ENCODE data around the gene ACTL10.

ACTL10 gene

DNA sequence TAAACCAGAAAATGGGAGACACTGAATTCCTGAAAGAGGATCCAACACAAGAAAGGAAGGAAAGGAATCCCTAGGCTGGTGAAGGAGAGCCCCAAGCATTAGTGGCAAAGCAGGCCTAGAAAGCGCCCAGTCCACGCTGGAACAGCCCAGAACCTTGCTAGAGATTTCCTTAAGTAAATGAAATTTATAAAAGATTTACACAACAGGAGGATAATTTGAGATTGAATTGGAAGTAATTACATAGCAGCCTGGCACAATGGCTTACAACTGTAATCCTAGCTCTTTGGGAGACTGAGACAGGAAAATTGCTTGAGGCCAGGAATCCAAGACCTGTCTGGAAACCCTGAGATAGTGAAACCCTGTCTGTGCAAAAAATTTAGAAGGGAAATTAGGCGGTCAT lies 31.4 kb upstream of the ACTL10 start:
- Histone ChIP-seq H3F3A (ENCODE audit: low read depth) (no peaks in the 10 kb centered on the region), H3K9me3 (ENCODE audit: insufficient read depth, low read depth, low read length) (no peaks in the 10 kb centered on the region)

DNA sequence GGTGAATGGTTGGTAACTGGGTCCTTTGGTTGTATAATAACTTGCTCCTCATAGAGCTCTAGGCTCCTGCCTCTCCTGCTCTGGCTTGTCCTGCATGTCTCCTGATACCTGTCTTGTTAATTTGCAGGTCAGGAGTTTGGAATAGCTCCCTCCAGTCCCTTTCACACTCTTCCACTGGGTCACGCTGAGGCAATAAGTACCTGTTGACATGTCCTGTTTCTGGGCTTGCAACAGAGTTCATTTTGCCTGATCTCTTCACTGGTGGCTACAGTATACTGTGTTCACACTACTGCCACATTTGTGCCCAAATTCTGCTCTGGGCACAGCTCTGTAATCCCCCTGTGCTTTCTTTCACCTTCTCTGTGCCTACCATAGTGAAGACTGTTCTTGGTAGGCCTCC lies 30.0 kb upstream of the ACTL10 start:
- Histone ChIP-seq H3K9me3 (ENCODE audit: insufficient read depth, low read depth, low read length) (no peaks in the 10 kb centered on the region), H3K9me2 (replicated peaks; ENCODE audit: low read depth, low read length) (no peaks in the 10 kb centered on the region), H3K4me2 (ENCODE audit: low read depth, low read length, poor library complexity, severe bottlenecking) (no peak overlapping the region), H2AFZ (ENCODE audit: low read length) (no peak overlapping the region), H3K36me3 (ENCODE audit: insufficient read depth, low read length) (peaks cover 27% of the 10 kb centered on the region; the same call in 1 of the 2 replicates), H3K4me1 (ENCODE audit: insufficient read depth, low read length, poor library complexity, severe bottlenecking) (peaks cover 6% of the 10 kb centered on the region), H3K27me3 (ENCODE audit: insufficient read depth, low read length, poor library complexity, severe bottlenecking) (no peaks in the 10 kb centered on the region), H3K9ac (ENCODE audit: low read depth, low read length, poor library complexity, severe bottlenecking) (no peak overlapping the region), H3K4me3 (ENCODE audit: low read length, poor library complexity, severe bottlenecking) (no peak overlapping the region), H4K20me1 (ENCODE audit: insufficient read depth, low read length, poor library complexity, severe bottlenecking) (no peaks in the 10 kb centered on the region), H3F3A (ENCODE audit: low read depth) (no peaks in the 10 kb centered on the region), H3K79me2 (ENCODE audit: insufficient read depth, low read length) (no peaks in the 10 kb centered on the region)
- TF ChIP-seq, protein P1, sequence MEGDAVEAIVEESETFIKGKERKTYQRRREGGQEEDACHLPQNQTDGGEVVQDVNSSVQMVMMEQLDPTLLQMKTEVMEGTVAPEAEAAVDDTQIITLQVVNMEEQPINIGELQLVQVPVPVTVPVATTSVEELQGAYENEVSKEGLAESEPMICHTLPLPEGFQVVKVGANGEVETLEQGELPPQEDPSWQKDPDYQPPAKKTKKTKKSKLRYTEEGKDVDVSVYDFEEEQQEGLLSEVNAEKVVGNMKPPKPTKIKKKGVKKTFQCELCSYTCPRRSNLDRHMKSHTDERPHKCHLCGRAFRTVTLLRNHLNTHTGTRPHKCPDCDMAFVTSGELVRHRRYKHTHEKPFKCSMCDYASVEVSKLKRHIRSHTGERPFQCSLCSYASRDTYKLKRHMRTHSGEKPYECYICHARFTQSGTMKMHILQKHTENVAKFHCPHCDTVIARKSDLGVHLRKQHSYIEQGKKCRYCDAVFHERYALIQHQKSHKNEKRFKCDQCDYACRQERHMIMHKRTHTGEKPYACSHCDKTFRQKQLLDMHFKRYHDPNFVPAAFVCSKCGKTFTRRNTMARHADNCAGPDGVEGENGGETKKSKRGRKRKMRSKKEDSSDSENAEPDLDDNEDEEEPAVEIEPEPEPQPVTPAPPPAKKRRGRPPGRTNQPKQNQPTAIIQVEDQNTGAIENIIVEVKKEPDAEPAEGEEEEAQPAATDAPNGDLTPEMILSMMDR (conservative IDR thresholded peaks at IDR 0.05; ENCODE audit: low read length) = no peak
- no peak for TF ChIP-seq EZH2phosphoT487 (IDR thresholded peaks at IDR 0.05; ENCODE audit: borderline replicate concordance)

More for the DNA sequence above, 31.4 kb upstream of the ACTL10 start:
- H3K9me2 ChIP-seq (replicated peaks; ENCODE audit: low read depth, low read length) = no peaks in the 10 kb centered on the region
- H3K4me3 ChIP-seq (ENCODE audit: low read length, poor library complexity, severe bottlenecking) = no peak overlapping the region
- TF ChIP-seq, protein P1 (conservative IDR thresholded peaks at IDR 0.05; ENCODE audit: low read length) = no peak
- no peak for TF ChIP-seq EZH2phosphoT487 (IDR thresholded peaks at IDR 0.05; ENCODE audit: borderline replicate concordance)
- H3K27me3 ChIP-seq (ENCODE audit: insufficient read depth, low read length, poor library complexity, severe bottlenecking) = no peaks in the 10 kb centered on the region
- peaks cover 6% of the 10 kb centered on the region for H3K4me1 ChIP-seq (ENCODE audit: insufficient read depth, low read length, poor library complexity, severe bottlenecking)
- no peaks in the 10 kb centered on the region for H3K79me2 ChIP-seq (ENCODE audit: insufficient read depth, low read length)
- no peaks in the 10 kb centered on the region for H4K20me1 ChIP-seq (ENCODE audit: insufficient read depth, low read length, poor library complexity, severe bottlenecking)
- H3K36me3 ChIP-seq (ENCODE audit: insufficient read depth, low read length) = peaks cover 30% of the 10 kb centered on the region; the same call in 1 of the 2 replicates
- H3K9ac ChIP-seq (ENCODE audit: low read depth, low read length, poor library complexity, severe bottlenecking) = no peak overlapping the region
- H3K4me2 ChIP-seq (ENCODE audit: low read depth, low read length, poor library complexity, severe bottlenecking) = no peak overlapping the region
- no peak overlapping the region for H2AFZ ChIP-seq (ENCODE audit: low read length)

DNA sequence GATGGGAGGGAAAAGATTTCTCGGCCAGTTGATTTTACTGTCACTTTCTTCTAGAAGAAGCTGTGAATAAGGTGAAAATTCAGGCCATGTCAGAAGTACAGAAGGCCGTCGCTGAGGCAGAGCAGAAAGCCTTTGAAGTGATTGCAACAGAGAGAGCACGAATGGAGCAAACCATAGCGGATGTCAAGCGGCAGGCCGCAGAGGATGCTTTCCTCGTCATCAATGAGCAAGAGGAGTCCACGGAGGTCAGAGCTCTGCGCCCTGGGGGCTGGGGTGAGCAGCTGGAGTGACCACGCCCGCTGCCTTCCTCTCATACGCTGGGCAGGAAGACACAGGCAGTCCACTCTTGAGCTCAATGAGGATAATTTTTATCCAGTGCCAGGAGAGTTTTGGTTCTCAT lies 26.5 kb upstream of the ACTL10 start:
- Histone ChIP-seq H3K27me3 (ENCODE audit: insufficient read depth, low read length, poor library complexity, severe bottlenecking) (no peaks in the 10 kb centered on the region), H3K36me3 (ENCODE audit: insufficient read depth, low read length) (peaks cover 38% of the 10 kb centered on the region; the same call in 1 of the 2 replicates)

More for the DNA sequence above, 26.5 kb upstream of the ACTL10 start:
- peaks cover 8% of the 10 kb centered on the region for H3K4me1 ChIP-seq (ENCODE audit: insufficient read depth, low read length, poor library complexity, severe bottlenecking)
- TF ChIP-seq, protein P1 (conservative IDR thresholded peaks at IDR 0.05; ENCODE audit: low read length) = no peak
- no peak for TF ChIP-seq EZH2phosphoT487 (IDR thresholded peaks at IDR 0.05; ENCODE audit: borderline replicate concordance)
- no peak overlapping the region for H3K4me2 ChIP-seq (ENCODE audit: low read depth, low read length, poor library complexity, severe bottlenecking)
- no peak overlapping the region for H2AFZ ChIP-seq (ENCODE audit: low read length)
- no peaks in the 10 kb centered on the region for H3K9me2 ChIP-seq (replicated peaks; ENCODE audit: low read depth, low read length)
- no peaks in the 10 kb centered on the region for H3K9me3 ChIP-seq (ENCODE audit: insufficient read depth, low read depth, low read length)
- no peak overlapping the region for H3K4me3 ChIP-seq (ENCODE audit: low read length, poor library complexity, severe bottlenecking)
- no peaks in the 10 kb centered on the region for H3K79me2 ChIP-seq (ENCODE audit: insufficient read depth, low read length)
- no peak overlapping the region for H3K9ac ChIP-seq (ENCODE audit: low read depth, low read length, poor library complexity, severe bottlenecking)
- no peaks in the 10 kb centered on the region for H4K20me1 ChIP-seq (ENCODE audit: insufficient read depth, low read length, poor library complexity, severe bottlenecking)
- H3F3A ChIP-seq (ENCODE audit: low read depth) = no peaks in the 10 kb centered on the region
